GM23248 (cell line): ENCODE data around the gene VRK2. TPM values are rescaled to one million over a fixed set of nuclear protein-coding genes. Genes with fewer than 3 reads are reported as not detected.

Experiments
- DNase-seq: peaks from one replicate; pipeline ENCODE4 v3.0.0-alpha.2; 2015
- H2AFZ ChIP-seq: fragments of 200-600 bp; sonication (generic); 2 replicates; pipeline ENCODE4 v1.6.1; 2016; ENCODE audit warnings: antibody characterized with exemption
- H3F3A ChIP-seq: fragments of 200-600 bp; sonication (generic); 2 replicates; pipeline ENCODE4 v1.6.1; 2016; ENCODE audit warnings: mild to moderate bottlenecking, antibody characterized with exemption, mixed run types; ENCODE audit not compliant: insufficient read depth
- H3K27ac ChIP-seq: fragments of 200-600 bp; sonication (generic); 2 replicates; pipeline ENCODE4 v1.5.1; 2016; ENCODE audit warnings: mild to moderate bottlenecking
- H3K27me3 ChIP-seq: fragments of 200-600 bp; sonication (generic); replicated peaks from 2 replicates; pipeline ENCODE4 v1.6.1; 2016; ENCODE audit warnings: mild to moderate bottlenecking; ENCODE audit not compliant: insufficient read depth
- H3K36me3 ChIP-seq: fragments of 200-600 bp; sonication (generic); 2 replicates; pipeline ENCODE4 v1.6.1; 2016; ENCODE audit warnings: low read depth, mild to moderate bottlenecking
- H3K4me1 ChIP-seq: fragments of 200-600 bp; sonication (generic); 2 replicates; pipeline ENCODE4 v1.6.1; 2016; ENCODE audit warnings: mild to moderate bottlenecking; ENCODE audit not compliant: insufficient read depth
- H3K4me2 ChIP-seq: fragments of 200-600 bp; sonication (generic); one replicate; pipeline ENCODE4 v1.6.1; 2016; ENCODE audit warnings: mild to moderate bottlenecking; ENCODE audit not compliant: unreplicated experiment
- H3K4me3 ChIP-seq: fragments of 200-600 bp; sonication (generic); 2 replicates; pipeline ENCODE4 v1.5.1; 2016; ENCODE audit warnings: mild to moderate bottlenecking
- H3K79me2 ChIP-seq: fragments of 200-600 bp; sonication (generic); 2 replicates; pipeline ENCODE4 v1.6.1; 2016; ENCODE audit warnings: mild to moderate bottlenecking; ENCODE audit not compliant: insufficient read depth
- H3K9ac ChIP-seq: fragments of 200-600 bp; sonication (generic); 2 replicates; pipeline ENCODE4 v1.6.1; 2016; ENCODE audit warnings: mild to moderate bottlenecking
- H3K9me2 ChIP-seq: fragments of 200-600 bp; sonication (generic); 2 replicates; pipeline ENCODE4 v1.6.1; 2016; ENCODE audit warnings: mixed run types, mild to moderate bottlenecking, moderate library complexity; ENCODE audit not compliant: insufficient read depth
- H3K9me3 ChIP-seq: fragments of 200-600 bp; sonication (generic); one replicate; pipeline ENCODE4 v1.6.1; 2017; ENCODE audit warnings: low read depth
- H4K20me1 ChIP-seq: fragments of 200-600 bp; sonication (generic); 2 replicates; pipeline ENCODE4 v1.6.0; 2016; ENCODE audit not compliant: insufficient read depth
- EZH2 ChIP-seq: fragments of 200-600 bp; sonication (generic); IDR thresholded peaks from 2 replicates; pipeline ENCODE4 v1.6.1; 2018; ENCODE audit warnings: antibody characterized with exemption, mild to moderate bottlenecking; ENCODE audit not compliant: insufficient read depth, poor library complexity, severe bottlenecking
- EZH2phosphoT487 ChIP-seq: fragments of 200-600 bp; sonication (generic); IDR thresholded peaks from 2 replicates; pipeline ENCODE4 v1.6.1; 2018; ENCODE audit warnings: antibody characterized with exemption, moderate library complexity, mild to moderate bottlenecking, low read depth; ENCODE audit not compliant: insufficient read depth
- WGBS, 2 experiments: methylation state at CpG; one replicate each; pipeline ENCODE4 v1.1.6; 2015 to 2017; ENCODE audit warnings: low lambda C conversion rate in 2 of 2, low coverage in 1 of 2; ENCODE audit errors: missing lambda C conversion rate in 2 of 2; 5-methylcytosine and 5-hydroxymethylcytosine counted together
- in situ Hi-C: fragments of 300-500 bp; cut with MboI; formaldehyde crosslinking; loops from 2 replicates; pipeline ENCODE4 v1.15.0; 2020
- polyA plus RNA-seq: library from polyadenylated mRNA; unstranded; fragments of >200 nt; fragmentation: Nextera tagmentation; extraction: Ambion mirVana; gene quantifications from 2 replicates; pipeline ENCODE4 v1.2.1, GENCODE V29; 2016
- total RNA-seq: library from RNA; depleted of rRNA; stranded (reverse); fragments of >200 nt; shearing (Covaris generic); gene quantifications from 2 replicates; pipeline ENCODE4 v1.2.3, GENCODE V29; 2014

VRK2 gene
- total and polyA plus RNA-seq, 2 experiments from 2014 or later = 22.4 to 24.2 TPM

- Histone ChIP-seq H3K4me1 (peaks cover 9% of the 10 kb centered on the region), H3K36me3 (no peaks in the 10 kb centered on the region), H3K79me2 (no peaks in the 10 kb centered on the region), H3K4me2 (peak overlapping the region; percentile 8), H2AFZ (no peak overlapping the region), H4K20me1 (no peaks in the 10 kb centered on the region), H3K9ac (no peak overlapping the region), H3K27me3 (no peaks in the 10 kb centered on the region), H3F3A (peaks cover 8% of the 10 kb centered on the region; the same call in 1 of the 2 replicates), H3K27ac (no peak overlapping the region), H3K4me3 (no peak overlapping the region), H3K9me2 (no peaks in the 10 kb centered on the region), H3K9me3 (no peaks in the 10 kb centered on the region)
- peak; percentile 65 for DNase-seq
- no peak for TF ChIP-seq EZH2
- no peak for TF ChIP-seq EZH2phosphoT487
- 9 to 19% methylated on average over 1 of the region's 1 CpG for WGBS, 2 experiments
- in situ Hi-C loops = loop anchor here (25.0 kb wide), 1 partner anchor 291 kb away; no protein-coding TSS in a partner anchor
These were observed 100.1 kb downstream of the VRK2 start for GRCh38 chr2:58146707-58147106.

GRCh38 chr2:58155160-58155778 lies 108.7 kb downstream of the VRK2 start:
- H4K20me1 ChIP-seq = no peaks in the 10 kb centered on the region
- H3K4me1 ChIP-seq = peaks cover 19% of the 10 kb centered on the region
- no peaks in the 10 kb centered on the region for H3K9me3 ChIP-seq
- H2AFZ ChIP-seq = no peak overlapping the region
- H3K27me3 ChIP-seq = no peaks in the 10 kb centered on the region
- no peak for DNase-seq
- H3K9me2 ChIP-seq = no peaks in the 10 kb centered on the region
- peaks cover 10% of the 10 kb centered on the region for H3K36me3 ChIP-seq
- no peak for TF ChIP-seq EZH2
- TF ChIP-seq EZH2phosphoT487 = no peak
- H3K79me2 ChIP-seq = no peaks in the 10 kb centered on the region
- no peak overlapping the region for H3K4me2 ChIP-seq
- H3K9ac ChIP-seq = no peak overlapping the region
- no peak overlapping the region for H3K4me3 ChIP-seq
- WGBS, 2 experiments = 81 to 93% methylated on average over 4 to 7 of the region's 7 CpGs
- in situ Hi-C loops = no loop called here
- no peak overlapping the region for H3K27ac ChIP-seq
- peaks cover 23% of the 10 kb centered on the region for H3F3A ChIP-seq

GRCh38 chr2:58156780-58157179 lies 110.2 kb downstream of the VRK2 start:
- H2AFZ ChIP-seq = no peak overlapping the region
- H3K4me2 ChIP-seq = no peak overlapping the region
- H3K27ac ChIP-seq = no peak overlapping the region

GRCh38 chr2:58157754-58158153 lies 111.1 kb downstream of the VRK2 start:
- no peak overlapping the region for H2AFZ ChIP-seq
- DNase-seq = no peak

More at GRCh38 chr2:58156780-58157179, 110.2 kb downstream of the VRK2 start:
- Histone ChIP-seq H3K27me3 (no peaks in the 10 kb centered on the region), H3K4me3 (no peak overlapping the region), H4K20me1 (no peaks in the 10 kb centered on the region), H3K9me3 (no peaks in the 10 kb centered on the region), H3K79me2 (no peaks in the 10 kb centered on the region), H3K9me2 (no peaks in the 10 kb centered on the region), H3K9ac (no peak overlapping the region), H3K36me3 (peaks cover 22% of the 10 kb centered on the region), H3K4me1 (peaks cover 19% of the 10 kb centered on the region), H3F3A (peaks cover 23% of the 10 kb centered on the region)
- in situ Hi-C loops = no loop called here
- TF ChIP-seq EZH2phosphoT487 (no peak), EZH2 (no peak)
- DNase-seq = peak; percentile 66

More at GRCh38 chr2:58157754-58158153, 111.1 kb downstream of the VRK2 start:
- H3K9me3 ChIP-seq = no peaks in the 10 kb centered on the region
- H3F3A ChIP-seq = peaks cover 23% of the 10 kb centered on the region
- H3K27me3 ChIP-seq = no peaks in the 10 kb centered on the region
- no peaks in the 10 kb centered on the region for H3K79me2 ChIP-seq
- no peaks in the 10 kb centered on the region for H3K9me2 ChIP-seq
- in situ Hi-C loops = no loop called here
- no peak overlapping the region for H3K9ac ChIP-seq
- TF ChIP-seq EZH2 = no peak
- TF ChIP-seq EZH2phosphoT487 = no peak
- no peak overlapping the region for H3K4me2 ChIP-seq
- peaks cover 29% of the 10 kb centered on the region for H3K36me3 ChIP-seq
- no peaks in the 10 kb centered on the region for H4K20me1 ChIP-seq
- H3K27ac ChIP-seq = no peak overlapping the region
- H3K4me1 ChIP-seq = peaks cover 11% of the 10 kb centered on the region
- H3K4me3 ChIP-seq = no peak overlapping the region
